SU-DHL-6 (cell line): ENCODE results near the gene TDRD9.

Experiments
- H2AFZ ChIP-seq: fragments of 200-600 bp; sonication (generic); 2 replicates; pipeline ENCODE4 v1.6.1; 2014; ENCODE audit warnings: low read depth, mild to moderate bottlenecking, moderate library complexity, mixed read lengths, antibody characterized with exemption, low read length; ENCODE audit not compliant: severe bottlenecking
- H3F3A ChIP-seq: fragments of 200-600 bp; shearing (Covaris generic); 2 replicates; pipeline ENCODE4 v1.6.0; 2016; ENCODE audit warnings: antibody characterized with exemption, mild to moderate bottlenecking; ENCODE audit not compliant: insufficient read depth
- H3K27ac ChIP-seq: fragments of 200-600 bp; sonication (generic); 2 replicates; pipeline ENCODE4 v1.5.1; 2016; ENCODE audit warnings: low read depth, mild to moderate bottlenecking, low read length, moderate library complexity, mixed read lengths
- H3K27me3 ChIP-seq: fragments of 200-600 bp; sonication (generic), shearing (Covaris generic); 2 replicates; pipeline ENCODE4 v1.6.0; 2014; ENCODE audit warnings: mild to moderate bottlenecking, low read length
- H3K36me3 ChIP-seq: fragments of 200-600 bp; sonication (generic); 2 replicates; pipeline ENCODE4 v1.6.1; 2014; ENCODE audit warnings: mild to moderate bottlenecking, low read length, mixed read lengths
- H3K4me2 ChIP-seq: fragments of 300-600, 200-600 bp; shearing (Covaris generic), sonication (generic); 2 replicates; pipeline ENCODE4 v1.6.0; 2014; ENCODE audit warnings: low read length, low read depth, mild to moderate bottlenecking; ENCODE audit not compliant: poor library complexity, severe bottlenecking
- H3K4me3 ChIP-seq: fragments of 200-600 bp; sonication (generic); 2 replicates; pipeline ENCODE4 v1.5.1; 2014; ENCODE audit warnings: antibody characterized with exemption, low read length, mild to moderate bottlenecking, mixed read lengths; ENCODE audit not compliant: insufficient read depth, poor library complexity, severe bottlenecking
- H3K79me2 ChIP-seq: fragments of 200-600 bp; sonication (generic); 2 replicates; pipeline ENCODE4 v1.6.1; 2014; ENCODE audit warnings: mild to moderate bottlenecking, low read length, moderate library complexity; ENCODE audit not compliant: insufficient read depth
- H3K9ac ChIP-seq: fragments of 200-600 bp; sonication (generic); 2 replicates; pipeline ENCODE4 v1.7.0; 2014; ENCODE audit warnings: mild to moderate bottlenecking, low read length
- H3K9me2 ChIP-seq: fragments of 200-600 bp; sonication (generic); replicated peaks from 2 replicates; pipeline ENCODE4 v1.6.1; 2014; ENCODE audit warnings: low read length; ENCODE audit not compliant: insufficient read depth
- H3K9me3 ChIP-seq: fragments of 200-600 bp; sonication (generic); 2 replicates; pipeline ENCODE4 v1.6.1; 2014; ENCODE audit warnings: low read length, mixed read lengths; ENCODE audit not compliant: insufficient read depth
- H4K20me1 ChIP-seq: fragments of 200-600 bp; sonication (generic); 2 replicates; pipeline ENCODE4 v1.6.1; 2014; ENCODE audit warnings: low read depth, mild to moderate bottlenecking, antibody characterized with exemption, low read length, moderate library complexity, mixed read lengths
- CTCF ChIP-seq: fragments of 200-600 bp; sonication (generic); IDR thresholded peaks from one replicate; pipeline ENCODE4 v1.5.1; 2017; ENCODE audit warnings: antibody characterized with exemption, mild to moderate bottlenecking, low read length, moderate library complexity; ENCODE audit not compliant: insufficient read depth, poor library complexity, severe bottlenecking
- EZH2phosphoT487 ChIP-seq: fragments of 200-600 bp; sonication (generic), shearing (Covaris generic); conservative IDR thresholded peaks from 2 replicates; pipeline ENCODE4 v1.6.1; 2018; ENCODE audit warnings: mild to moderate bottlenecking, antibody characterized with exemption, low read length, moderate library complexity, mixed read lengths

The TDRD9 gene

GRCh38 chr14:104078031-104078455 lies 149.8 kb downstream of the TDRD9 start:
- no peak overlapping the region for H3K9ac ChIP-seq
- no peaks in the 10 kb centered on the region for H3F3A ChIP-seq
- H3K27ac ChIP-seq, result no peak overlapping the region
- no peak overlapping the region for H3K4me2 ChIP-seq
- TF ChIP-seq EZH2phosphoT487 (no peak), CTCF (peak; percentile 99)
- H3K27me3 ChIP-seq, result no peaks in the 10 kb centered on the region
- no peak overlapping the region for H3K4me3 ChIP-seq
- H3K36me3 ChIP-seq, result no peaks in the 10 kb centered on the region
- peak overlapping the region; percentile 64 for H2AFZ ChIP-seq
- no peaks in the 10 kb centered on the region for H3K9me2 ChIP-seq
- no peaks in the 10 kb centered on the region for H3K79me2 ChIP-seq
- H4K20me1 ChIP-seq, result no peaks in the 10 kb centered on the region
- peaks cover 7% of the 10 kb centered on the region; the same call in 1 of the 2 replicates for H3K9me3 ChIP-seq

- Histone ChIP-seq H3K4me2 (no peak overlapping the region), H2AFZ (no peak overlapping the region), H3K9me3 (no peaks in the 10 kb centered on the region), H3K9ac (no peak overlapping the region), H3K9me2 (no peaks in the 10 kb centered on the region), H3K4me3 (no peak overlapping the region), H3K27me3 (no peaks in the 10 kb centered on the region), H3K36me3 (no peaks in the 10 kb centered on the region), H3K79me2 (no peaks in the 10 kb centered on the region), H4K20me1 (no peaks in the 10 kb centered on the region), H3F3A (no peaks in the 10 kb centered on the region), H3K27ac (no peak overlapping the region)
- TF ChIP-seq EZH2phosphoT487, result no peak
- TF ChIP-seq CTCF, result no peak
Measured at GRCh38 chr14:104080376-104081260, 152.4 kb downstream of the TDRD9 start.

GRCh38 chr14:104081261-104081835 lies 153.1 kb downstream of the TDRD9 start:
- Histone ChIP-seq H3K4me2 (no peak overlapping the region), H3K9me2 (no peaks in the 10 kb centered on the region), H3K27ac (no peak overlapping the region), H3K4me3 (no peak overlapping the region), H4K20me1 (no peaks in the 10 kb centered on the region), H3K36me3 (no peaks in the 10 kb centered on the region), H2AFZ (no peak overlapping the region), H3K27me3 (no peaks in the 10 kb centered on the region), H3K9ac (no peak overlapping the region), H3K9me3 (no peaks in the 10 kb centered on the region), H3F3A (no peaks in the 10 kb centered on the region), H3K79me2 (no peaks in the 10 kb centered on the region)
- TF ChIP-seq EZH2phosphoT487 (no peak), CTCF (no peak)
